H1 (cell line): ENCODE results near the gene SOX12. TPM values are rescaled to one million over a fixed set of nuclear protein-coding genes. Genes with fewer than 3 reads are reported as not detected.

Experiments used
- CREB1 ChIP-seq: IDR thresholded peaks from 2 replicates; pipeline ENCODE4 v1.6.1; 2012; ENCODE audit warnings: inconsistent platforms
- HDAC2 ChIP-seq, 2 experiments: fragments of 300-600 bp in 1 of 2; sonication (generic) in 1 of 2; IDR thresholded peaks; 2 replicates each; pipeline ENCODE4 v1.6.1; 2011 to 2012; ENCODE audit warnings: low read depth in 2 of 2, low read length in 2 of 2, mild to moderate bottlenecking in 2 of 2, moderate library complexity in 2 of 2, borderline replicate concordance in 1 of 2, inconsistent platforms in 1 of 2
- SIX5 ChIP-seq: IDR thresholded peaks from 2 replicates; pipeline ENCODE4 v1.6.1; 2011; ENCODE audit warnings: mild to moderate bottlenecking, low read depth, low read length
- SP2 ChIP-seq: IDR thresholded peaks from 2 replicates; pipeline ENCODE4 v1.6.1; 2012; ENCODE audit warnings: mild to moderate bottlenecking, low read length, inconsistent platforms
- TAF7 ChIP-seq: optimal IDR thresholded peaks from 2 replicates; pipeline ENCODE3; 2011; ENCODE audit warnings: low read depth, mild to moderate bottlenecking, inconsistent platforms, low read length, moderate library complexity, borderline replicate concordance
- polyA plus RNA-seq, 7 experiments: library from polyadenylated mRNA; depleted of rRNA in 3 of 7; stranded (reverse) in 5 of 7; unstranded in 2 of 7; fragments of >200 nt in 5 of 7; fragments of 200-250 nt in 2 of 7; gene quantifications; 1 replicate in 5 of 7; 2 replicates in 1 of 7; 4 replicates in 1 of 7; pipeline versions ENCODE4 v1.2.1 to v1.2.3, GENCODE V29; 2011 to 2013; ENCODE audit warnings: missing spikeins in 2 of 7, mixed read lengths in 2 of 7
- total RNA-seq: library from RNA; stranded (reverse); fragmentation: NEBNext Ultra II Directional; extraction: Animal tissue kit (Norgen Biotek cat#: 25700); gene quantifications from 2 replicates; pipeline ENCODE4 v1.2.1, GENCODE V29; 2021
- TF ChIP-seq, protein P1 (sequence below), 3 experiments: IDR thresholded peaks; 1 replicate in 2 of 3; 2 replicates in 1 of 3; pipeline versions ENCODE4 v1.5.1 to v1.6.1; 2011; ENCODE audit warnings: low read length in 3 of 3, mild to moderate bottlenecking in 3 of 3, inconsistent platforms in 2 of 3, low read depth in 1 of 3, moderate library complexity in 1 of 3; ENCODE audit not compliant: insufficient read depth in 1 of 3; ENCODE audit errors: control extremely low read depth in 1 of 3
- TF ChIP-seq, protein P2 (sequence below): IDR thresholded peaks from 2 replicates; pipeline ENCODE4 v1.6.1; 2012; ENCODE audit warnings: inconsistent platforms

Gene SOX12
- total and polyA plus RNA-seq, 2 of the 8 experiments (the other 6 are each of a cell fraction or from before 2014, with no cell fraction given), result 6.4 to 63.0 TPM

DNA sequence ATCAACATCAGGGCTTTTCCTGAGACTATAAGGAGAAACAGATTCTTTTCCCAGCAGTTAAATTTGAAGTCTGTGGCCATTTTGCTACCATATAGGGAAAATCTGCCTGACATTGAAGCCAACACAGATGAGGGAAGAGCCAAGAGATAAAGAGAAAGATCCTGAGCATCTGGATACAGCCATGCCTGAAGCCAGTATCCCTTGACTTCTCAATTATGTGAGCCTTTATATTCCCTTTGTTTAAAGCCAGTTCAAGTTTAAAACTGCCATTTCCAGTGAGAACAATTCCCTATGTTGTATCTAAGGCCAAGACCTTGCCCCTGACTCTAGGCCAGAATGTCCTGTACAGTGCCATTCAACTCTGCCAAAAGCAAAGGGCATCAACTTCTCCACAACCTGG is 17.8 kb downstream of the SOX12 start (continued):
- TF ChIP-seq, protein P1, sequence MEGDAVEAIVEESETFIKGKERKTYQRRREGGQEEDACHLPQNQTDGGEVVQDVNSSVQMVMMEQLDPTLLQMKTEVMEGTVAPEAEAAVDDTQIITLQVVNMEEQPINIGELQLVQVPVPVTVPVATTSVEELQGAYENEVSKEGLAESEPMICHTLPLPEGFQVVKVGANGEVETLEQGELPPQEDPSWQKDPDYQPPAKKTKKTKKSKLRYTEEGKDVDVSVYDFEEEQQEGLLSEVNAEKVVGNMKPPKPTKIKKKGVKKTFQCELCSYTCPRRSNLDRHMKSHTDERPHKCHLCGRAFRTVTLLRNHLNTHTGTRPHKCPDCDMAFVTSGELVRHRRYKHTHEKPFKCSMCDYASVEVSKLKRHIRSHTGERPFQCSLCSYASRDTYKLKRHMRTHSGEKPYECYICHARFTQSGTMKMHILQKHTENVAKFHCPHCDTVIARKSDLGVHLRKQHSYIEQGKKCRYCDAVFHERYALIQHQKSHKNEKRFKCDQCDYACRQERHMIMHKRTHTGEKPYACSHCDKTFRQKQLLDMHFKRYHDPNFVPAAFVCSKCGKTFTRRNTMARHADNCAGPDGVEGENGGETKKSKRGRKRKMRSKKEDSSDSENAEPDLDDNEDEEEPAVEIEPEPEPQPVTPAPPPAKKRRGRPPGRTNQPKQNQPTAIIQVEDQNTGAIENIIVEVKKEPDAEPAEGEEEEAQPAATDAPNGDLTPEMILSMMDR (IDR thresholded peaks at IDR 0.05; ENCODE audit: control extremely low read depth in 1 of 3, insufficient read depth in 1 of 3, low read depth in 1 of 3, low read length in 3 of 3), result no peak
- TF ChIP-seq CREB1 (no peak), SP2 (no peak), HDAC2 (IDR thresholded peaks at IDR 0.05; ENCODE audit: borderline replicate concordance in 1 of 2, low read depth in 2 of 2, low read length in 2 of 2) (no peak), TAF7 (no peak), SIX5 (no peak)
- TF ChIP-seq, protein P2, sequence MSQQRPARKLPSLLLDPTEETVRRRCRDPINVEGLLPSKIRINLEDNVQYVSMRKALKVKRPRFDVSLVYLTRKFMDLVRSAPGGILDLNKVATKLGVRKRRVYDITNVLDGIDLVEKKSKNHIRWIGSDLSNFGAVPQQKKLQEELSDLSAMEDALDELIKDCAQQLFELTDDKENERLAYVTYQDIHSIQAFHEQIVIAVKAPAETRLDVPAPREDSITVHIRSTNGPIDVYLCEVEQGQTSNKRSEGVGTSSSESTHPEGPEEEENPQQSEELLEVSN, result no peak
